Lower leg skin (tissue), 3 donors: Measurements from ENCODE around the gene TMOD3.

Experiments used
- POLR2A ChIP-seq, 2 donors: fragments of 450-650 bp; IDR thresholded peaks; one replicate each; pipeline ENCODE4 v1.6.1; 2016 to 2017; ENCODE audit warnings: antibody characterized with exemption in 2 of 2, mild to moderate bottlenecking in 1 of 2, moderate library complexity in 1 of 2
- TF ChIP-seq, protein P1 (sequence below), 3 donors: fragments of 450-650 bp; IDR thresholded peaks; one replicate each; pipeline ENCODE4 v1.5.1; 2016; ENCODE audit warnings: antibody characterized with exemption in 3 of 3, mild to moderate bottlenecking in 3 of 3, moderate library complexity in 2 of 3

DNA sequence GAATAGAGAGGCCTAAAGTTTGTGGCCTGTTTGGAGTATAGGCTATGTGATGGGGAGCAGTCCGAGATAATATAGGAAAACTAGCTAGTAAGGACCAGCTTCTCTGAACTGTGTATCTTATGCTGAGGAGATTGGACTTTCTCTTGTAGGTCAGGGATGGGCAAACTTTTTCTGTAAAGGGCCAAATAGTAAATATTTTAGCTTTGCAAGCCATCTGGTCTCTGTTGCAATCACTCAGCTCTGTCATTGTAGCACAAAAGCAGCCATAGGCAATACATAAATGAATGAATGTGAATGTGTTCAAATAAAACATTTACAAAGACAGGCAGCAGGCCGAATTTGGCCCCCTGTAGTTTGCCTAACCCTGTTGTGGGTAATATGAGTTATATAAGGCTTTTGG lies 24.5 kb downstream of the TMOD3 start:
- TF ChIP-seq, protein P1, sequence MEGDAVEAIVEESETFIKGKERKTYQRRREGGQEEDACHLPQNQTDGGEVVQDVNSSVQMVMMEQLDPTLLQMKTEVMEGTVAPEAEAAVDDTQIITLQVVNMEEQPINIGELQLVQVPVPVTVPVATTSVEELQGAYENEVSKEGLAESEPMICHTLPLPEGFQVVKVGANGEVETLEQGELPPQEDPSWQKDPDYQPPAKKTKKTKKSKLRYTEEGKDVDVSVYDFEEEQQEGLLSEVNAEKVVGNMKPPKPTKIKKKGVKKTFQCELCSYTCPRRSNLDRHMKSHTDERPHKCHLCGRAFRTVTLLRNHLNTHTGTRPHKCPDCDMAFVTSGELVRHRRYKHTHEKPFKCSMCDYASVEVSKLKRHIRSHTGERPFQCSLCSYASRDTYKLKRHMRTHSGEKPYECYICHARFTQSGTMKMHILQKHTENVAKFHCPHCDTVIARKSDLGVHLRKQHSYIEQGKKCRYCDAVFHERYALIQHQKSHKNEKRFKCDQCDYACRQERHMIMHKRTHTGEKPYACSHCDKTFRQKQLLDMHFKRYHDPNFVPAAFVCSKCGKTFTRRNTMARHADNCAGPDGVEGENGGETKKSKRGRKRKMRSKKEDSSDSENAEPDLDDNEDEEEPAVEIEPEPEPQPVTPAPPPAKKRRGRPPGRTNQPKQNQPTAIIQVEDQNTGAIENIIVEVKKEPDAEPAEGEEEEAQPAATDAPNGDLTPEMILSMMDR (IDR thresholded peaks at IDR 0.05), result no peak
- no peak for TF ChIP-seq POLR2A (IDR thresholded peaks at IDR 0.05)
